Testis (tissue), 2 donors: Measurements from ENCODE around the gene IDE.

Experiments used
- POLR2A ChIP-seq: fragments of 450-650 bp; IDR thresholded peaks from one replicate; pipeline ENCODE4 v1.6.1; 2017; ENCODE audit warnings: antibody characterized with exemption, mild to moderate bottlenecking, moderate library complexity
- TF ChIP-seq, protein P1 (sequence below), 3 experiments: fragments of 450-650 bp in 2 of 3; fragments of 200-600 bp in 1 of 3; sonication (generic) in 1 of 3; IDR thresholded peaks; one replicate each; pipeline ENCODE4 v1.5.1; 2016 to 2019; ENCODE audit warnings: antibody characterized with exemption in 3 of 3, mild to moderate bottlenecking in 2 of 3, moderate library complexity in 1 of 3

DNA sequence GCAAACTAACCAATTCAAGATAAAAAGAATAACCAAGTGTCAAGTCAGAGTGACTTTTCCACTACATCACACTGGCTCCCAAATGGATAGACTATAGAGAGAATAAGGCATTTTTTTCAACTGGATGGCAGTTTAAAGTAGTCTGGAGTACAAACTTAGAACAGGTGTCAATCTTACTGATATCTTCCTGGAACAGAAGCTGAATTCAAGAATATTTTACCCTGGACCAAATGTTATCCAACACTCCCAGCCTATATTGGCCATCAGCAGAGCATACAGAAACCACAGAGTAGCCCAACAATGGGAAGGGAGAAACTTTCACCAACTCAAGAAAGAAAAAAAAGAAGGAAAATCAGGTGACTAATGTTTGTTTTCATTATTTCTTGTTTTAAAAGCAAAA is 11.5 kb downstream of the IDE start:
- TF ChIP-seq POLR2A, result no peak
- TF ChIP-seq, protein P1, sequence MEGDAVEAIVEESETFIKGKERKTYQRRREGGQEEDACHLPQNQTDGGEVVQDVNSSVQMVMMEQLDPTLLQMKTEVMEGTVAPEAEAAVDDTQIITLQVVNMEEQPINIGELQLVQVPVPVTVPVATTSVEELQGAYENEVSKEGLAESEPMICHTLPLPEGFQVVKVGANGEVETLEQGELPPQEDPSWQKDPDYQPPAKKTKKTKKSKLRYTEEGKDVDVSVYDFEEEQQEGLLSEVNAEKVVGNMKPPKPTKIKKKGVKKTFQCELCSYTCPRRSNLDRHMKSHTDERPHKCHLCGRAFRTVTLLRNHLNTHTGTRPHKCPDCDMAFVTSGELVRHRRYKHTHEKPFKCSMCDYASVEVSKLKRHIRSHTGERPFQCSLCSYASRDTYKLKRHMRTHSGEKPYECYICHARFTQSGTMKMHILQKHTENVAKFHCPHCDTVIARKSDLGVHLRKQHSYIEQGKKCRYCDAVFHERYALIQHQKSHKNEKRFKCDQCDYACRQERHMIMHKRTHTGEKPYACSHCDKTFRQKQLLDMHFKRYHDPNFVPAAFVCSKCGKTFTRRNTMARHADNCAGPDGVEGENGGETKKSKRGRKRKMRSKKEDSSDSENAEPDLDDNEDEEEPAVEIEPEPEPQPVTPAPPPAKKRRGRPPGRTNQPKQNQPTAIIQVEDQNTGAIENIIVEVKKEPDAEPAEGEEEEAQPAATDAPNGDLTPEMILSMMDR (IDR thresholded peaks at IDR 0.05), result no peak
